K562 (cell line): ENCODE data around the gene TSGA10IP. TPM values are rescaled to one million over a fixed set of nuclear protein-coding genes. Genes with fewer than 3 reads are reported as not detected.

Experiments used
- KLF13 ChIP-seq: fragments of 450-650 bp; IDR thresholded peaks from 2 replicates; pipeline ENCODE4 v1.6.1; 2016; ENCODE audit warnings: missing genetic modification characterization, low read depth, mild to moderate bottlenecking, missing compliant biosample characterization, moderate library complexity, borderline replicate concordance
- TAF1 ChIP-seq: IDR thresholded peaks from 2 replicates; pipeline ENCODE4 v1.6.1; 2011; ENCODE audit warnings: mild to moderate bottlenecking, low read length, moderate library complexity; ENCODE audit not compliant: insufficient read depth, control insufficient read depth, severe bottlenecking; ENCODE audit errors: extremely low read depth
- VEZF1 ChIP-seq: fragments of 200-800 bp; sonication (Bioruptor generic); IDR thresholded peaks from 2 replicates; pipeline ENCODE4 v1.6.1; 2017; ENCODE audit warnings: missing genetic modification characterization, missing compliant biosample characterization
- ZNF263 ChIP-seq: sonication (generic); formaldehyde crosslinking; IDR thresholded peaks from 2 replicates; pipeline ENCODE4 v1.8.0; 2022; ENCODE audit warnings: mild to moderate bottlenecking, missing genetic modification reagents, borderline replicate concordance
- polyA plus RNA-seq, 8 experiments: library from polyadenylated mRNA; depleted of rRNA in 4 of 8; stranded (reverse) in 5 of 8; unstranded in 3 of 8; fragments of >200 nt; fragmentation: Nextera tagmentation in 2 of 8; fragmentation: Illumina TruSeq in 1 of 8; extraction: Ambion mirVana in 2 of 8; extraction: Trizol in 1 of 8; gene quantifications; 2 replicates each; pipeline versions ENCODE4 v1.2.1 to v1.2.3, GENCODE V29; 2011 to 2014; ENCODE audit warnings: inconsistent platforms in 1 of 8, missing spikeins in 1 of 8
- total RNA-seq, 7 experiments: library from RNA; depleted of rRNA in 6 of 7; stranded (reverse); fragments of >200 nt in 6 of 7; fragmentation: Illumina TruSeq in 2 of 7; extraction: Trizol in 2 of 7; gene quantifications; 2 replicates each; pipeline versions ENCODE4 v1.2.1 to v1.2.3, GENCODE V29; 2011 to 2021; ENCODE audit warnings: low replicate concordance in 1 of 7
- TF ChIP-seq, protein P1 (sequence below): fragments of 450-650 bp; IDR thresholded peaks from 2 replicates; pipeline ENCODE4 v1.7.1; 2018; ENCODE audit warnings: mild to moderate bottlenecking, low read depth; ENCODE audit not compliant: partially characterized antibody
- TF ChIP-seq, protein P2 (sequence below), 3 experiments: fragments of 200-800 bp in 1 of 3; sonication (Bioruptor generic) in 1 of 3; sonication (generic) in 1 of 3; formaldehyde crosslinking in 1 of 3; IDR thresholded peaks; 2 replicates each; pipeline versions ENCODE4 v1.6.1 to v1.8.0; 2016 to 2022; ENCODE audit warnings: mild to moderate bottlenecking in 2 of 3, missing compliant biosample characterization in 2 of 3, missing genetic modification characterization in 2 of 3, missing genetic modification reagents in 1 of 3
- TF ChIP-seq, protein P3 (sequence below), 2 experiments: fragments of 450-650 bp in 1 of 2; sonication (generic) in 1 of 2; formaldehyde crosslinking in 1 of 2; IDR thresholded peaks in 1 of 2; conservative IDR thresholded peaks in 1 of 2; 2 replicates each; pipeline versions ENCODE4 v1.6.1 to v1.8.1; 2016 to 2023; ENCODE audit warnings: mild to moderate bottlenecking in 2 of 2, moderate library complexity in 2 of 2, inconsistent platforms in 1 of 2, missing genetic modification reagents in 1 of 2

Gene TSGA10IP
- total and polyA plus RNA-seq, 9 of the 15 experiments (the other 6 are each of a cell fraction or from before 2014, with no cell fraction given), result not detected

- TF ChIP-seq, protein P1, sequence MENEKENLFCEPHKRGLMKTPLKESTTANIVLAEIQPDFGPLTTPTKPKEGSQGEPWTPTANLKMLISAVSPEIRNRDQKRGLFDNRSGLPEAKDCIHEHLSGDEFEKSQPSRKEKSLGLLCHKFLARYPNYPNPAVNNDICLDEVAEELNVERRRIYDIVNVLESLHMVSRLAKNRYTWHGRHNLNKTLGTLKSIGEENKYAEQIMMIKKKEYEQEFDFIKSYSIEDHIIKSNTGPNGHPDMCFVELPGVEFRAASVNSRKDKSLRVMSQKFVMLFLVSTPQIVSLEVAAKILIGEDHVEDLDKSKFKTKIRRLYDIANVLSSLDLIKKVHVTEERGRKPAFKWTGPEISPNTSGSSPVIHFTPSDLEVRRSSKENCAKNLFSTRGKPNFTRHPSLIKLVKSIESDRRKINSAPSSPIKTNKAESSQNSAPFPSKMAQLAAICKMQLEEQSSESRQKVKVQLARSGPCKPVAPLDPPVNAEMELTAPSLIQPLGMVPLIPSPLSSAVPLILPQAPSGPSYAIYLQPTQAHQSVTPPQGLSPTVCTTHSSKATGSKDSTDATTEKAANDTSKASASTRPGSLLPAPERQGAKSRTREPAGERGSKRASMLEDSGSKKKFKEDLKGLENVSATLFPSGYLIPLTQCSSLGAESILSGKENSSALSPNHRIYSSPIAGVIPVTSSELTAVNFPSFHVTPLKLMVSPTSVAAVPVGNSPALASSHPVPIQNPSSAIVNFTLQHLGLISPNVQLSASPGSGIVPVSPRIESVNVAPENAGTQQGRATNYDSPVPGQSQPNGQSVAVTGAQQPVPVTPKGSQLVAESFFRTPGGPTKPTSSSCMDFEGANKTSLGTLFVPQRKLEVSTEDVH, result peak; percentile 99
- TF ChIP-seq ZNF263 (CRISPR knock-in tag), result peak; percentile 52
- TF ChIP-seq, protein P2, sequence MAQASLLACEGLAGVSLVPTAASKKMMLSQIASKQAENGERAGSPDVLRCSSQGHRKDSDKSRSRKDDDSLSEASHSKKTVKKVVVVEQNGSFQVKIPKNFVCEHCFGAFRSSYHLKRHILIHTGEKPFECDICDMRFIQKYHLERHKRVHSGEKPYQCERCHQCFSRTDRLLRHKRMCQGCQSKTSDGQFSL (CRISPR knock-in tag; IDR thresholded peaks at IDR 0.05), result 0 out of 2 replicates have a peak, but pooled peaks have one; percentile 39
- TF ChIP-seq, protein P2 (tag; IDR thresholded peaks at IDR 0.05), result no peak
- peak; percentile 48; the same call in 1 of the 2 replicates for TF ChIP-seq VEZF1 (CRISPR knock-in tag)
- TF ChIP-seq, protein P3, sequence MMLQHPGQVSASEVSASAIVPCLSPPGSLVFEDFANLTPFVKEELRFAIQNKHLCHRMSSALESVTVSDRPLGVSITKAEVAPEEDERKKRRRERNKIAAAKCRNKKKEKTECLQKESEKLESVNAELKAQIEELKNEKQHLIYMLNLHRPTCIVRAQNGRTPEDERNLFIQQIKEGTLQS (IDR thresholded peaks at IDR 0.05), result 0 out of 2 replicates have a peak, but pooled peaks have one; percentile 12
- TF ChIP-seq, protein P3 (CRISPR knock-in tag; conservative IDR thresholded peaks at IDR 0.05), result no peak
- no peak for TF ChIP-seq TAF1
- no peak for TF ChIP-seq KLF13 (tag)
Observed at GRCh38 chr11:65911682-65912568, 33.4 kb upstream of the TSGA10IP start (continued).
